Gastrocnemius medialis (tissue), 4 donors: ENCODE measurements around the gene ANKRD2.

ENCODE experiments used
- CTCF ChIP-seq, 5 experiments: fragments of 450-650 bp in 3 of 5; fragments of 200-600 bp in 2 of 5; sonication (generic) in 2 of 5; IDR thresholded peaks in 4 of 5; conservative IDR thresholded peaks in 1 of 5; 1 replicate in 4 of 5; 2 replicates in 1 of 5; pipeline ENCODE4 v1.5.1; 2016 to 2019; ENCODE audit warnings: antibody characterized with exemption in 5 of 5, mild to moderate bottlenecking in 3 of 5, moderate library complexity in 3 of 5
- POLR2A ChIP-seq, 2 donors: fragments of 450-650 bp; IDR thresholded peaks; one replicate each; pipeline ENCODE4 v1.6.1; 2017; ENCODE audit warnings: antibody characterized with exemption in 2 of 2, mild to moderate bottlenecking in 2 of 2, moderate library complexity in 2 of 2

GRCh38 chr10:97538411-97538810 lies 34.2 kb upstream of the ANKRD2 start:
- TF ChIP-seq CTCF (IDR thresholded peaks at IDR 0.05 in 4 of 5, conservative IDR thresholded peaks at IDR 0.05 in 1 of 5) (no peak), POLR2A (IDR thresholded peaks at IDR 0.05) (no peak)
